Measurements from ENCODE around the gene FGR.

Gene FGR

DNA sequence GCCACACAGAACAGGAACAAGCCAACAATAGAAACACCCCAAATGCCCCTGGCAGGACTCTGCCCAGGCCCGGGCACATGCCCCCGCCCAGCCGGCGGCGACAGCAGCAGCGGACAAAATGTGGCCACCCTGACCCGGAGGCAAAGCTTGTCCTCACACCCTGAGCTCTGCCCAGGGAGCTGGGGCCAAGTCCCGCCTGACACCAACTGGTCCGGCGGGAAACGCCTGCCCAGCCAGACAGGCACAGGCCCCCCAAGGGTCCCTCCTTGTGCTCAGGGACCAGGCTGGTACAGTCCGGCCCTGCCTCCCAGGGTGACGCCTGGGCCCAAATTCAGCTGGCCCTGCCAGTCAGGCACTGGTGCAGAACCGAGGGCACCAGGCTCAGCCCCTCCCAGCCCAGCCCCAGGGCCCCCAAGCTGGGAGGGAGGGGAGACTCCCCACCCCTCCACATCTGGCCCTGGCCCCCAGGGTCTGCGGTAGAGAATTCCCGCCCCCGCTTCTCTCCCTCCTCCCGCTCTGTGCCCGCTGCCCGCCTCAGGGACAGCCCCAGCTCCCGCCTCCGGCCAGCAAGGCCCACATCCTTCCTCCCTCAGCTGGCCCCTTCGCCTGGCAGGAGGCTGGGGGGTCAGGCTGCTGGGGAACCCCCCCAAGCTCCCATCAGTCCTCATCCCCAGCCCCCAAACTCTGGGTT lies 33.1 kb downstream of the FGR start:
- no peaks in the 10 kb centered on the region for H4K20me1 ChIP-seq (ENCODE audit: low read depth, low read length)
- H3K9me2 ChIP-seq (replicated peaks; ENCODE audit: insufficient read depth, low read length), result no peaks in the 10 kb centered on the region
- H3K27ac ChIP-seq (ENCODE audit: low read depth, low read length), result no peak overlapping the region
- H3K79me2 ChIP-seq (ENCODE audit: insufficient read depth, low read length), result peaks cover 14% of the 10 kb centered on the region; the same call in 1 of the 2 replicates
- H3K9me3 ChIP-seq (ENCODE audit: insufficient read depth, low read length), result no peaks in the 10 kb centered on the region
- H3F3A ChIP-seq (ENCODE audit: insufficient read depth), result no peaks in the 10 kb centered on the region
- no peak for TF ChIP-seq EZH2phosphoT487 (conservative IDR thresholded peaks at IDR 0.05; ENCODE audit: low read length)
- TF ChIP-seq, protein P1, sequence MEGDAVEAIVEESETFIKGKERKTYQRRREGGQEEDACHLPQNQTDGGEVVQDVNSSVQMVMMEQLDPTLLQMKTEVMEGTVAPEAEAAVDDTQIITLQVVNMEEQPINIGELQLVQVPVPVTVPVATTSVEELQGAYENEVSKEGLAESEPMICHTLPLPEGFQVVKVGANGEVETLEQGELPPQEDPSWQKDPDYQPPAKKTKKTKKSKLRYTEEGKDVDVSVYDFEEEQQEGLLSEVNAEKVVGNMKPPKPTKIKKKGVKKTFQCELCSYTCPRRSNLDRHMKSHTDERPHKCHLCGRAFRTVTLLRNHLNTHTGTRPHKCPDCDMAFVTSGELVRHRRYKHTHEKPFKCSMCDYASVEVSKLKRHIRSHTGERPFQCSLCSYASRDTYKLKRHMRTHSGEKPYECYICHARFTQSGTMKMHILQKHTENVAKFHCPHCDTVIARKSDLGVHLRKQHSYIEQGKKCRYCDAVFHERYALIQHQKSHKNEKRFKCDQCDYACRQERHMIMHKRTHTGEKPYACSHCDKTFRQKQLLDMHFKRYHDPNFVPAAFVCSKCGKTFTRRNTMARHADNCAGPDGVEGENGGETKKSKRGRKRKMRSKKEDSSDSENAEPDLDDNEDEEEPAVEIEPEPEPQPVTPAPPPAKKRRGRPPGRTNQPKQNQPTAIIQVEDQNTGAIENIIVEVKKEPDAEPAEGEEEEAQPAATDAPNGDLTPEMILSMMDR (IDR thresholded peaks at IDR 0.05; ENCODE audit: insufficient read depth, low read length, poor library complexity, severe bottlenecking), result no peak
- no peak overlapping the region for H2AFZ ChIP-seq (ENCODE audit: low read depth, low read length, severe bottlenecking)
- no peaks in the 10 kb centered on the region for H3K27me3 ChIP-seq (ENCODE audit: low read length)
- no peaks in the 10 kb centered on the region for H3K36me3 ChIP-seq (ENCODE audit: low read length)
- H3K4me2 ChIP-seq (ENCODE audit: low read depth, low read length, poor library complexity, severe bottlenecking), result peak overlapping the region; percentile 75
- no peak overlapping the region for H3K4me3 ChIP-seq (ENCODE audit: insufficient read depth, low read length, poor library complexity, severe bottlenecking)
- peak overlapping the region; percentile 28; the same call in 1 of the 2 replicates for H3K9ac ChIP-seq (ENCODE audit: low read length)

DNA sequence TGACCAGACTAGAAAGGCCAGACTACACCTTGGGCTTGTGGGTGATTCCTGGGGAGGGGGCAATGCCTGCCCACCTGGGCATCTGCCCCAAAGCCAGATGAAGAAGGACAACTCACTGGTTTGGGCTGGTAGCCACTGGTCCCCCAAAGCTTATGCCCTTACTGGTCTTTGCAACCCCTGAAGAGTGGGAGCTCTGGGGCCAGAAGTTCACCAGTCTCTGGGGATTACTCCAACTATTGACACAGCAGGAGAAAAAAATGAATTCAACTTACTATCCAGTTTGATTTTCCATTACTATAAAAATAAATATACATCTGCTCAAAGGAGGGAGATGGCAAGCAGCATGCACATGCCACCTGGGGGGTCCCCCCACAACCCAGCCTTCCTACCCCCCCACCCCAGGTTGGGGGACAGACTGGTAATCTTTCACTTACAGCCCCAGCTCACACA lies 33.6 kb downstream of the FGR start:
- H3K27me3 ChIP-seq (ENCODE audit: low read length), result no peaks in the 10 kb centered on the region
- H3F3A ChIP-seq (ENCODE audit: insufficient read depth), result no peaks in the 10 kb centered on the region
- no peak overlapping the region for H3K4me3 ChIP-seq (ENCODE audit: insufficient read depth, low read length, poor library complexity, severe bottlenecking)
- H3K36me3 ChIP-seq (ENCODE audit: low read length), result no peaks in the 10 kb centered on the region
- no peak overlapping the region for H3K9ac ChIP-seq (ENCODE audit: low read length)
- peaks cover 14% of the 10 kb centered on the region; the same call in 1 of the 2 replicates for H3K79me2 ChIP-seq (ENCODE audit: insufficient read depth, low read length)
- no peak overlapping the region for H2AFZ ChIP-seq (ENCODE audit: low read depth, low read length, severe bottlenecking)
- no peak overlapping the region for H3K4me2 ChIP-seq (ENCODE audit: low read depth, low read length, poor library complexity, severe bottlenecking)
- no peaks in the 10 kb centered on the region for H4K20me1 ChIP-seq (ENCODE audit: low read depth, low read length)
- no peaks in the 10 kb centered on the region for H3K9me2 ChIP-seq (replicated peaks; ENCODE audit: insufficient read depth, low read length)
- H3K27ac ChIP-seq (ENCODE audit: low read depth, low read length), result no peak overlapping the region
- no peaks in the 10 kb centered on the region for H3K9me3 ChIP-seq (ENCODE audit: insufficient read depth, low read length)
- TF ChIP-seq EZH2phosphoT487 (conservative IDR thresholded peaks at IDR 0.05; ENCODE audit: low read length), result no peak
- TF ChIP-seq, protein P1 (IDR thresholded peaks at IDR 0.05; ENCODE audit: insufficient read depth, low read length, poor library complexity, severe bottlenecking), result no peak

DNA sequence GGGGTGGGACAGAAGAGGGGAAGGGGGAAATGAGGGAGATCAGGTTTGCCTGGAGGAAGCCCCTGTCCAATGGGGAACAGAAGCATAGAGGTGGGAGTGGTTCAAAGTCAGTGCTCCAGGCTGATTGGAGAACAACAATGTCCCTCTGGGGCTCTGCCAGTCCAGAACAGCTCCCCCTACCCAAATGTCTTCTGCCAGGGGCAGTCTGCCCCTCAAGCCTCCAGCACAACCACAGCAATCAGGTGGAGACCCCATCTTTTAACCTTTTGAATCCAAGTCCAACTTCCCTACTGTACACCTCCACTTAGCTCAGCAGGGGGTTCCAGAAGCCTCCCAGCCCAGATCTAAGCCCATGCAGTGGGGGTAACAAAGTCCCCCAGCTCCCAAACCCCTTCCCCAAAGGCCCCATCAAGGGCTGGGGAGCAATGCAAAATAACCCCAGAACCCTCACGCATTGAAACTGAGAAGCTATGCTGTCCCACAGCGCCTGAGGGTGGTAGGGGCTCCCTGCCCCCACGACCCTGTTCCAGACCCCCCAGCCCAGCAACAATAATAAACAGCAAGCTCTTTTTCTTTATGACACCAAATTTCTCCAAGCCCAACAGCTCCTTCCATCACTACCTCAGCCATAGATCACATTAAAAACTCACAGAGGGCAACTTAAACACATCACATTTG lies 34.3 kb downstream of the FGR start:
- H3K4me2 ChIP-seq (ENCODE audit: low read depth, low read length, poor library complexity, severe bottlenecking), result no peak overlapping the region
- no peak overlapping the region for H3K27ac ChIP-seq (ENCODE audit: low read depth, low read length)

More for the DNA sequence above, 34.3 kb downstream of the FGR start:
- Histone ChIP-seq H3K9me3 (ENCODE audit: insufficient read depth, low read length) (no peaks in the 10 kb centered on the region), H3K79me2 (ENCODE audit: insufficient read depth, low read length) (peaks cover 14% of the 10 kb centered on the region; the same call in 1 of the 2 replicates), H3K36me3 (ENCODE audit: low read length) (no peaks in the 10 kb centered on the region), H3K9ac (ENCODE audit: low read length) (no peak overlapping the region), H2AFZ (ENCODE audit: low read depth, low read length, severe bottlenecking) (no peak overlapping the region), H3K27me3 (ENCODE audit: low read length) (no peaks in the 10 kb centered on the region), H4K20me1 (ENCODE audit: low read depth, low read length) (no peaks in the 10 kb centered on the region), H3K9me2 (replicated peaks; ENCODE audit: insufficient read depth, low read length) (no peaks in the 10 kb centered on the region), H3K4me3 (ENCODE audit: insufficient read depth, low read length, poor library complexity, severe bottlenecking) (no peak overlapping the region), H3F3A (ENCODE audit: insufficient read depth) (no peaks in the 10 kb centered on the region)
- TF ChIP-seq, protein P1 (IDR thresholded peaks at IDR 0.05; ENCODE audit: insufficient read depth, low read length, poor library complexity, severe bottlenecking), result no peak
- no peak for TF ChIP-seq EZH2phosphoT487 (conservative IDR thresholded peaks at IDR 0.05; ENCODE audit: low read length)

Measured in SU-DHL-6 (cell line).